Endothelial cell (in vitro differentiated cells): ENCODE data around the gene PSKH1. TPM values are rescaled to one million over a fixed set of nuclear protein-coding genes. Genes with fewer than 3 reads are reported as not detected.

Experiments
- DNase-seq: peaks from one replicate; pipeline ENCODE4 v3.0.0; 2021; ENCODE audit warnings: low spot score
- H3K27ac Mint-ChIP-seq: one replicate; pipeline ENCODE4 v1.8.0; 2021; ENCODE audit warnings: mixed read lengths, inconsistent platforms; ENCODE audit not compliant: unreplicated experiment
- H3K27me3 Mint-ChIP-seq: one replicate; pipeline ENCODE4 v1.8.0; 2021; ENCODE audit warnings: mild to moderate bottlenecking, moderate library complexity, mixed read lengths, inconsistent platforms; ENCODE audit not compliant: unreplicated experiment
- H3K36me3 Mint-ChIP-seq: one replicate; pipeline ENCODE4 v1.8.0; 2021; ENCODE audit warnings: mild to moderate bottlenecking, low read depth, mixed read lengths, inconsistent platforms; ENCODE audit not compliant: unreplicated experiment
- H3K4me1 Mint-ChIP-seq: one replicate; pipeline ENCODE4 v1.8.0; 2021; ENCODE audit warnings: mild to moderate bottlenecking, mixed read lengths, inconsistent platforms; ENCODE audit not compliant: unreplicated experiment
- H3K4me3 Mint-ChIP-seq: one replicate; pipeline ENCODE4 v1.8.0; 2021; ENCODE audit warnings: mild to moderate bottlenecking, mixed read lengths, inconsistent platforms; ENCODE audit not compliant: unreplicated experiment
- H3K9me3 Mint-ChIP-seq: one replicate; pipeline ENCODE4 v1.8.0; 2021; ENCODE audit warnings: mixed read lengths, inconsistent platforms; ENCODE audit not compliant: unreplicated experiment
- CTCF ChIP-seq: fragments of 200-600 bp; sonication (generic); IDR thresholded peaks from one replicate; pipeline ENCODE4 v1.5.0; 2021; ENCODE audit warnings: antibody characterized with exemption; ENCODE audit not compliant: unreplicated experiment
- long read RNA-seq: library from polyadenylated mRNA; unstranded; transcript quantifications from one replicate; pipeline ENCODE4 v2.0.0, GENCODE V29; 2020; ENCODE audit not compliant: unreplicated experiment
- total RNA-seq: library from RNA; stranded (reverse); fragmentation: NEBNext Ultra II Directional; extraction: Animal tissue kit (Norgen Biotek cat#: 25700); gene quantifications from one replicate; pipeline ENCODE4 v1.2.1, GENCODE V29; 2021; ENCODE audit not compliant: unreplicated experiment

The PSKH1 gene
- total RNA-seq, result 47.5 TPM
- long read RNA-seq, partial matches to known transcripts, result 0 of 2 reads
- long read RNA-seq, other reads (novel, unspliced or antisense), result 1 of 2 reads

DNA sequence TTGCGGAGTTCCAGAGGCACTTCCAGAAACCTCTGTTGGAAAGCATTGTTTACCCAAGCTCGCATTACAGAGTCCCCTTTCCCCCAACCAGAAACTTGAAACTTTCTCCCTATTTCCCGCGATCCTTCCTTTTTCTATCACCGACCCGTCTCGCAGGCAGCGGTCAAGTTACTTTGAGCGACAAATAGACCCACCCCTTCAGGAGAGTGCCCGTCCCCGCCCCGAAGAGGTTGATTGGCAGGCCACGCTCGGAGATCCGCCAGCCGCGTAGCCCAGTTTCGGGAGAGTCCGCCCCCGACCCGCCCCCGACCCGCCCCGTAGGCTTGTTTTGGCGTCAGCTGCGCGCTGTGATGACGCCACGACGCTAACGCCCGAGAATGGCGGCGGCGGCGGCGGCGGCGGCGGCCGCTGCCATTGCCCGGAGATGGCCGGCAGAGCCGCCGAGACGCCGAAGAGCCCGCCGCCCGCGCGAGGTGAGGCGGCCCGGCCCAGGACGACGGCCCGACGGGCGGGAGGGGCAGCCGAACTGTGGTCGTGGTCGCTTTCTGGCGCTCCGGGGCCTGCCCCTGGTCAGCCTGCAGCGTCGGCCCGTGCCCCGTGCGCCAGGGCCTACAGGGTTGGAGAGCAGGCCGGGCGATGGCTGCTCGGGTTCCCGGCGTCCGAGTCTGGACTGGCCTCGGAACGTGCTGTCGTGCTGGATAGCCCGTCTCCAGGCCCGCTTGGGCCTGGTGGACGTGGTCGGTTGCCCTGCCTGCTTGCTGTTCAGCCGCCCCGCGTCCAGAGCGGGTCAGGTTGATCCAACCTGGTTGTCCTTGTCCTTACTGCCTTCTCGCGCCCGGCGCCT is at the start of gene PSKH1:
Gene PSKH1, plus strand, starts transcription at position 356 of the 844 bp plus-strand sequence. CDS start 15,496 bp downstream, outside the sequence.
- H3K9me3 Mint-ChIP-seq, result no peaks in the 10 kb centered on the region
- peaks cover 34% of the 10 kb centered on the region for H3K4me1 Mint-ChIP-seq
- H3K27me3 Mint-ChIP-seq, result peaks cover 3% of the 10 kb centered on the region
- TF ChIP-seq CTCF, result no peak
- H3K27ac Mint-ChIP-seq, result peak within 1 kb of the TSS; percentile 92
- H3K4me3 Mint-ChIP-seq, result peak within 1 kb of the TSS; percentile 97
- H3K36me3 Mint-ChIP-seq, result no peaks in the 10 kb centered on the region
- peak; percentile 95 for DNase-seq

DNA sequence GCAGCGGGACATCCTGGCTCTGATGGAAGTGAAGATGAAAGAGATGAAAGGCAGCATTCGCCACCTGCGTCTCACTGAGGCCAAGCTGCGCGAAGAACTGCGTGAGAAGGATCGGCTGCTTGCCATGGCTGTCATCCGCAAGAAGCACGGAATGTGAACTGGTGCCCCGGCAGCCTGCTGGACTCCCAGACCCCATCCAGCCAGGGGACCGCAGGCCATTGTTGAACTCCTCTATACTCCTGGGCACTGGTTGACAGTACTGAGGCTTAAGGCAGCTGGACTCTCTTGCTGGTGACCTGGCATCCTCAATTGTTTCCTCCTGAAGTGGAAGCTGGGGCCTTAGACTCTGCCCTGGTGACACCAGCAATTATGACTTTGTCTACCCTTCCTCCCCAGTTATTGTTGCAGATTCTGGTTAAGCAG is 49.7 kb upstream of the PSKH1 start:
- Mint-ChIP-seq H3K9me3 (no peaks in the 10 kb centered on the region), H3K27me3 (peaks cover 13% of the 10 kb centered on the region), H3K4me1 (peaks cover 34% of the 10 kb centered on the region), H3K36me3 (no peaks in the 10 kb centered on the region), H3K27ac (peak overlapping the region; percentile 30), H3K4me3 (peak overlapping the region; percentile 91)
- no peak for TF ChIP-seq CTCF
- DNase-seq, result peak; percentile 15

- peaks cover 34% of the 10 kb centered on the region for H3K4me1 Mint-ChIP-seq
Observed at GRCh38 chr16:67844497-67844896, 48.6 kb upstream of the PSKH1 start.

GRCh38 chr16:67845291-67846062 is 47.6 kb upstream of the PSKH1 start:
- no peak for DNase-seq
- Mint-ChIP-seq H3K36me3 (no peaks in the 10 kb centered on the region), H3K4me1 (peaks cover 34% of the 10 kb centered on the region), H3K9me3 (no peaks in the 10 kb centered on the region), H3K27ac (peak overlapping the region; percentile 98), H3K4me3 (peak overlapping the region; percentile 94), H3K27me3 (peaks cover 10% of the 10 kb centered on the region)
- TF ChIP-seq CTCF, result no peak

More at GRCh38 chr16:67844497-67844896, 48.6 kb upstream of the PSKH1 start:
- H3K36me3 Mint-ChIP-seq, result no peaks in the 10 kb centered on the region
- DNase-seq, result no peak
- H3K27ac Mint-ChIP-seq, result no peak overlapping the region
- no peaks in the 10 kb centered on the region for H3K9me3 Mint-ChIP-seq
- H3K4me3 Mint-ChIP-seq, result no peak overlapping the region
- no peak for TF ChIP-seq CTCF
- H3K27me3 Mint-ChIP-seq, result peaks cover 13% of the 10 kb centered on the region
